ENCODE results near the gene CDK14.

- TF ChIP-seq CTCF (IDR thresholded peaks at IDR 0.05) (no peak), POLR2A (IDR thresholded peaks at IDR 0.05) (no peak)
Observed at GRCh38 chr7:90655566-90655965, 59.4 kb downstream of the CDK14 start.
